Right atrium auricular region (tissue), 2 donors: Measurements from ENCODE around the gene FUS. TPM values are rescaled to one million over a fixed set of nuclear protein-coding genes. Genes with fewer than 3 reads are reported as not detected.
"Not testable (repeated sequence)": the region's sequence is repeated elsewhere in the genome, so short reads cannot be mapped to it uniquely, and the experiment has no call there.

ENCODE experiments used
- DNase-seq: peaks from one replicate; pipeline ENCODE4 v3.0.0-alpha.2; 2019; ENCODE audit warnings: low spot score
- H3K27ac ChIP-seq, 2 donors: fragments of 200-600 bp; sonication (generic); 1 replicate in 1 of 2; 2 replicates in 1 of 2; pipeline ENCODE4 v1.5.1; 2016 to 2019
- H3K27me3 ChIP-seq, 2 donors: fragments of 200-600 bp; sonication (generic); one replicate each; pipeline versions ENCODE4 v1.5.1 to v1.6.0; 2017 to 2019
- H3K36me3 ChIP-seq: fragments of 200-600 bp; sonication (generic); one replicate; pipeline ENCODE4 v1.5.1; 2016
- H3K4me1 ChIP-seq, 2 donors: fragments of 200-600 bp; sonication (generic); one replicate each; pipeline versions ENCODE4 v1.5.1 to v1.6.0; 2017 to 2019
- H3K4me3 ChIP-seq, 2 donors: fragments of 200-600 bp; sonication (generic); 1 replicate in 1 of 2; 2 replicates in 1 of 2; pipeline ENCODE4 v1.5.1; 2017 to 2019; ENCODE audit warnings: mild to moderate bottlenecking in 1 of 2, moderate library complexity in 1 of 2
- H3K9me3 ChIP-seq, 2 donors: fragments of 200-600 bp; sonication (generic); one replicate each; pipeline ENCODE4 v1.5.1; 2019
- CTCF ChIP-seq, 2 donors: fragments of 200-600 bp; sonication (generic); IDR thresholded peaks; one replicate each; pipeline ENCODE4 v1.5.1; 2019; ENCODE audit warnings: antibody characterized with exemption in 2 of 2
- total RNA-seq, 2 donors: library from RNA; depleted of rRNA; stranded (reverse); fragments of >200 nt; gene quantifications; one replicate each; pipeline ENCODE4 v1.1.0, GENCODE V29; 2016

Gene FUS
- total RNA-seq, 2 donors from 2014 or later = 16.9 to 34.3 TPM

- no peak overlapping the region for H3K4me3 ChIP-seq
- no peaks in the 10 kb centered on the region for H3K9me3 ChIP-seq
- H3K27ac ChIP-seq = no peak overlapping the region
- TF ChIP-seq CTCF (IDR thresholded peaks at IDR 0.05) = no peak
- DNase-seq = no peak
- peaks cover 0 to 34% of the 10 kb centered on the region in 2 donors for H3K4me1 ChIP-seq
- H3K27me3 ChIP-seq = no peaks in the 10 kb centered on the region
- H3K36me3 ChIP-seq = peaks cover 13% of the 10 kb centered on the region
These were observed 43.7 kb upstream of the FUS start for GRCh38 chr16:31136287-31136662.

- H3K36me3 ChIP-seq, H3K27me3 ChIP-seq, DNase-seq, H3K27ac ChIP-seq, H3K4me3 ChIP-seq, H3K9me3 ChIP-seq: not testable (repeated sequence)
- H3K4me1 ChIP-seq = peaks cover 0 to 41% of the 10 kb centered on the region in 2 donors
These were observed 43.0 kb upstream of the FUS start for GRCh38 chr16:31136822-31137499.

- no peaks in the 10 kb centered on the region for H3K9me3 ChIP-seq
- H3K4me3 ChIP-seq = no peak overlapping the region
- DNase-seq = peak; percentile 79
- peaks cover 0 to 43% of the 10 kb centered on the region in 2 donors for H3K4me1 ChIP-seq
- H3K36me3 ChIP-seq = no peaks in the 10 kb centered on the region
- H3K27me3 ChIP-seq = no peaks in the 10 kb centered on the region
- TF ChIP-seq CTCF (IDR thresholded peaks at IDR 0.05) = no peak
- H3K27ac ChIP-seq = no peak overlapping the region
These were observed 41.0 kb upstream of the FUS start for GRCh38 chr16:31138621-31139578.

GRCh38 chr16:31141071-31141469 lies 38.9 kb upstream of the FUS start:
- H3K4me3 ChIP-seq, H3K36me3 ChIP-seq, H3K9me3 ChIP-seq, H3K27me3 ChIP-seq, DNase-seq: not testable (repeated sequence)
- peak overlapping the region in 1 of 2 donors; percentile 70 for H3K27ac ChIP-seq
- H3K4me1 ChIP-seq = peaks cover 0 to 30% of the 10 kb centered on the region in 2 donors

DNA sequence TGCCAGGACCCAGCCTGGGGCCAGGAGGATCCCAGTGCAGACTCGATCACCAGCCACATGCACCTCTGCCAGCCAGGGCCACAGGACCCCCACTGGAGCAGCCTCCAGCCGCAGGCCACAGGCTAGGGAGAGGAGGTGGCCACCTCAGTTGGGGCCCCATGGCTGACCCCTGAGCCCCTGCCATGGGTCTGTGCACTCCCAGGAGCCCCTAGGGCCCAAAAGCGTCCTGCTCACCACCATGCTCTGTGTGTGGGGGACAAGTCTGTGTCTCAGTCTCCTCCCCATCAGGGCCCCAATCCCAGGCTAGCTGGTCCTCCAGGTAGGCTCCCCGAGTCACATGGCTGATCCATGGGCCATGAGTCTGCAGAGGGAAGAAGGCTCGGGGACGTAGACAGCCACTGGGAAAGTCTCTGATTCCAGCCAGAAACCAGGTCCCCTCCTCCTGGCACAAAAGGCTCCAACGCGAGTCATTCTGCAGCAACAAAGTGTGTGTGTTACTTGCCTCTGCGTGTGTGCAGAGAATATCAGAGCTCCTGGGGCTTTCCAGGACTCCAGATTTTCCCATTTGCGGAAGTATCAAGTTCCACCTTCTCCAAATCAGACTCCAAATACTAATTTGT lies 38.3 kb upstream of the FUS start:
- Histone ChIP-seq H3K27ac (peak overlapping the region; percentile 70 to 75), H3K9me3 (no peaks in the 10 kb centered on the region), H3K4me3 (peak overlapping the region in 1 of 2 donors; percentile 60), H3K4me1 (peaks cover 0 to 30% of the 10 kb centered on the region in 2 donors), H3K27me3 (no peaks in the 10 kb centered on the region), H3K36me3 (no peaks in the 10 kb centered on the region)
- DNase-seq = no peak
- TF ChIP-seq CTCF (IDR thresholded peaks at IDR 0.05) = no peak

DNA sequence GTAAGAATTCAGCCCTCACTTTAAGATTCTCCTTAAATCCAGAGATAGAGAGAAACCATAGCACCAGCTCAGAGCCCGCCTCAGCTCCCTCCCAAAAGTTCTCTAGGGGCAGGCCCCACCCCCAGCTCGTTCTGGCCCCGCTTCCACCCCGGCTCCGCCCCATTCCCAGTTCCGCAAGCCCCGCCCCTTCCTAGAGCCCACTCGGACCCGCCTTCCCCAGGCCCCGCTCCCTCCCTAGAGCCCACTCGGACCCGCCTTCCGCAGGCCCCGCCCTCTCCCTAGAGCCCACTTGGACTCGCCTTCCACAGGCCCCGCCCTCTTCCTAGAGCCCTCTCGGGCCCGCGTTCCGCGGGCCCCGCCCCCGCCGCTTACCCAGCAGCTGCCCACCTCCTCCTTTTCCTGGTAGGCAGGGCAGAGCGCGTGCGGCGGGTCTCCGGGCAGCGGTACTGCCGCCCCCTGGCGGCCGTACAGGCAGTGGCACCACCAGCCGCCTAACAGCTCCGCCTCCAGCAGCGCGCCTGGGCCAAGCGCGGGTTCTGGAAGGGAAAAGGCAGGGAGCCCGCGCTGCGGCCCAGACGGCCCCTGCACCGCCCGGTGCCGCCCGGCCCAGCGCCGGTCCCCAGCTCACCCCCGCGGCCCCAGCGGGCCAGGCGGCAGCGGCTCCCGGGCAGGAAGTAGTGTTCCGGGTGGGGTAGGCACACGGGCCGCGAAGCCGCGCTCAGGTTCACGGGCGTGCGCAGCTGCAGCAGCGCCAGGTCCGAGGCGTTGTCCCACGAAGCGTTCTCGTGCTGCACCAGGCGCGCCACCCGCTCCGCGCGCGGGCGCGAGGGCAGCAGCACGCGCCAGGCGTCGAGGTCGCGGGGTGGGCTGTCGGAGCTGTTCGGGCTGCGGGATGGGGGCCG lies 37.6 kb upstream of the FUS start:
- H3K27ac ChIP-seq = peak overlapping the region; percentile 70 to 75
- peak overlapping the region; percentile 45 to 60 for H3K4me3 ChIP-seq
- H3K36me3 ChIP-seq = no peaks in the 10 kb centered on the region
- peak; percentile 98 to 99 for TF ChIP-seq CTCF (IDR thresholded peaks at IDR 0.05)
- H3K4me1 ChIP-seq = peaks cover 0 to 30% of the 10 kb centered on the region in 2 donors
- H3K27me3 ChIP-seq = no peaks in the 10 kb centered on the region
- DNase-seq = peak; percentile 98
- H3K9me3 ChIP-seq = no peaks in the 10 kb centered on the region
